GM18511 (cell line): ENCODE results near the gene CHRNA3.
A peak's percentile ranks its signal among the peaks of the same experiment; 100 is the strongest.
"Not testable (repeated sequence)": the region's sequence is repeated elsewhere in the genome, so short reads cannot be mapped to it uniquely, and the experiment has no call there.

Experiments
- ATAC-seq: cut with Tn5 transposase; IDR thresholded peaks from one replicate; pipeline ENCODE4 v1.9.1; 2021; ENCODE audit warnings: mild to moderate bottlenecking, moderate library complexity; ENCODE audit not compliant: unreplicated experiment

CHRNA3 gene

GRCh38 chr15:78619022-78619950, 1.5 kb downstream of the CHRNA3 start:
- ATAC-seq: no peak

- no peak for ATAC-seq
These were observed 2.3 kb downstream of the CHRNA3 start for GRCh38 chr15:78618490-78618934.

- no peak for ATAC-seq
These were observed 2.7 kb downstream of the CHRNA3 start for GRCh38 chr15:78618064-78618463.

- no peak for ATAC-seq
These were observed 3.3 kb downstream of the CHRNA3 start for GRCh38 chr15:78617516-78617915.

- no peak for ATAC-seq
These were observed 3.7 kb downstream of the CHRNA3 start for GRCh38 chr15:78617076-78617475.

GRCh38 chr15:78616506-78616905, 4.3 kb downstream of the CHRNA3 start:
- no peak for ATAC-seq

- ATAC-seq: no peak
These were observed 5.6 kb downstream of the CHRNA3 start for GRCh38 chr15:78615151-78615589.

- ATAC-seq: no peak
These were observed 6.8 kb downstream of the CHRNA3 start for GRCh38 chr15:78614021-78614420.

GRCh38 chr15:78609551-78609950, 11.2 kb downstream of the CHRNA3 start:
- not testable (repeated sequence) for ATAC-seq

GRCh38 chr15:78605680-78606079, 15.1 kb downstream of the CHRNA3 start:
- ATAC-seq: no peak

- no peak for ATAC-seq
These were observed 15.6 kb downstream of the CHRNA3 start for GRCh38 chr15:78605201-78605600.

GRCh38 chr15:78604420-78604819, 16.4 kb downstream of the CHRNA3 start:
- ATAC-seq: no peak

GRCh38 chr15:78603467-78603866, 17.3 kb downstream of the CHRNA3 start:
- ATAC-seq: no peak

GRCh38 chr15:78599189-78599588, 21.6 kb downstream of the CHRNA3 start:
- ATAC-seq: no peak

GRCh38 chr15:78598348-78598747, 22.4 kb downstream of the CHRNA3 start:
- no peak for ATAC-seq

GRCh38 chr15:78597583-78597982, 23.2 kb downstream of the CHRNA3 start:
- no peak for ATAC-seq

- no peak for ATAC-seq
These were observed 45.9 kb downstream of the CHRNA3 start for GRCh38 chr15:78574944-78575343.

GRCh38 chr15:78573416-78573815, 47.4 kb downstream of the CHRNA3 start:
- no peak for ATAC-seq

GRCh38 chr15:78571382-78571781, 49.4 kb downstream of the CHRNA3 start:
- ATAC-seq: no peak

GRCh38 chr15:78570710-78571109, 50.1 kb downstream of the CHRNA3 start:
- ATAC-seq: no peak

GRCh38 chr15:78567531-78567930, 53.3 kb downstream of the CHRNA3 start:
- no peak for ATAC-seq

- peak; percentile 27 for ATAC-seq
These were observed 54.6 kb downstream of the CHRNA3 start for GRCh38 chr15:78565951-78566774.
